ENCODE results near the gene FMNL2.

DNA sequence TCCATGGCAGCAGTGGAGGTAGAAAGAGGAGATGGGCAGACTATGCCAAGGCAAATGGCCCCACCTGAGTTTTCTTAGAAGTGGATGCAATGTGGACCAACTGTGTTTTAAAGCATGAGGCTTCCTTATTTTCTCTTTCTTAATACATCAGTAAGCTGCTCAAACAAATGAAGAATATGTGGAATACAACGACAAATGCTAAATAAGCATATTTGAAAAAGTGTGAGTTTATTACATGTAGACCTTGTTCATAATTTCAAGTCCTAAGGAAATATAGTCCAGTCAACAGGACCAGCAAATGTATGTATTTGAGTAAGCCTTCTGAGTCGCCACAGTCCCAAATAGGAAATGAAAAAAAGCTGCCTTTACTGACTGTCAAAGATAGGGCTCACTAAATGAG, 204.4 kb downstream of the FMNL2 start:
- TF ChIP-seq, protein P1, sequence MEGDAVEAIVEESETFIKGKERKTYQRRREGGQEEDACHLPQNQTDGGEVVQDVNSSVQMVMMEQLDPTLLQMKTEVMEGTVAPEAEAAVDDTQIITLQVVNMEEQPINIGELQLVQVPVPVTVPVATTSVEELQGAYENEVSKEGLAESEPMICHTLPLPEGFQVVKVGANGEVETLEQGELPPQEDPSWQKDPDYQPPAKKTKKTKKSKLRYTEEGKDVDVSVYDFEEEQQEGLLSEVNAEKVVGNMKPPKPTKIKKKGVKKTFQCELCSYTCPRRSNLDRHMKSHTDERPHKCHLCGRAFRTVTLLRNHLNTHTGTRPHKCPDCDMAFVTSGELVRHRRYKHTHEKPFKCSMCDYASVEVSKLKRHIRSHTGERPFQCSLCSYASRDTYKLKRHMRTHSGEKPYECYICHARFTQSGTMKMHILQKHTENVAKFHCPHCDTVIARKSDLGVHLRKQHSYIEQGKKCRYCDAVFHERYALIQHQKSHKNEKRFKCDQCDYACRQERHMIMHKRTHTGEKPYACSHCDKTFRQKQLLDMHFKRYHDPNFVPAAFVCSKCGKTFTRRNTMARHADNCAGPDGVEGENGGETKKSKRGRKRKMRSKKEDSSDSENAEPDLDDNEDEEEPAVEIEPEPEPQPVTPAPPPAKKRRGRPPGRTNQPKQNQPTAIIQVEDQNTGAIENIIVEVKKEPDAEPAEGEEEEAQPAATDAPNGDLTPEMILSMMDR (conservative IDR thresholded peaks at IDR 0.05) = no peak
- no peak for TF ChIP-seq EZH2 (IDR thresholded peaks at IDR 0.05; ENCODE audit: low read depth)

Data from PC-9 (cell line).